Measurements from ENCODE around the gene THRSP.
"Not testable (repeated sequence)": the region's sequence is repeated elsewhere in the genome, so short reads cannot be mapped to it uniquely, and the experiment has no call there.

The THRSP gene

GRCh38 chr11:78069465-78069864, 5.8 kb downstream of the THRSP start:
- DNase-seq = peak; percentile 27

GRCh38 chr11:78070621-78071020, 7.0 kb downstream of the THRSP start:
- no peak for DNase-seq

GRCh38 chr11:78071717-78072116, 8.1 kb downstream of the THRSP start:
- DNase-seq = no peak

- DNase-seq = no peak
Measured at GRCh38 chr11:78072455-78072854, 8.8 kb downstream of the THRSP start.

GRCh38 chr11:78074756-78075155, 11.1 kb downstream of the THRSP start:
- DNase-seq = no peak

- peak; percentile 68 for DNase-seq
Measured at GRCh38 chr11:78076733-78077403, 13.2 kb downstream of the THRSP start.

GRCh38 chr11:78077592-78077991, 13.9 kb downstream of the THRSP start:
- not testable (repeated sequence) for DNase-seq

GRCh38 chr11:78078218-78079167, 14.8 kb downstream of the THRSP start:
- DNase-seq = no peak

GRCh38 chr11:78079232-78080083, 15.8 kb downstream of the THRSP start, which contains the start of gene NDUFC2:
NDUFC2 (minus strand) TSS chr11:78079862; CDS start chr11:78079744, 118 bp downstream.
- peak; percentile 62 for DNase-seq

GRCh38 chr11:78080084-78080817, 16.6 kb downstream of the THRSP start:
- peak; percentile 62 for DNase-seq

- no peak for DNase-seq
Measured at GRCh38 chr11:78080818-78081495, 17.3 kb downstream of the THRSP start.

- no peak for DNase-seq
Measured at GRCh38 chr11:78081583-78081982, 17.9 kb downstream of the THRSP start.

- no peak for DNase-seq
Measured at GRCh38 chr11:78082146-78082545, 18.5 kb downstream of the THRSP start.

- DNase-seq = no peak
Measured at GRCh38 chr11:78083021-78083420, 19.4 kb downstream of the THRSP start.

- not testable (repeated sequence) for DNase-seq
Measured at GRCh38 chr11:78084506-78084905, 20.8 kb downstream of the THRSP start.

- DNase-seq = no peak
Measured at GRCh38 chr11:78085972-78086371, 22.3 kb downstream of the THRSP start.

- DNase-seq = not testable (repeated sequence)
Measured at GRCh38 chr11:78086521-78087074, 22.9 kb downstream of the THRSP start.

GRCh38 chr11:78094250-78094649, 30.6 kb downstream of the THRSP start:
- DNase-seq = no peak

- no peak for DNase-seq
Measured at GRCh38 chr11:78097666-78098385, 34.2 kb downstream of the THRSP start.

GRCh38 chr11:78099666-78100065, 36.0 kb downstream of the THRSP start:
- DNase-seq = no peak

GRCh38 chr11:78100261-78100660, 36.6 kb downstream of the THRSP start:
- peak; percentile 21 for DNase-seq

Measured in NCI-H2029 (cell line).